HUES6 (cell line): ENCODE results near the gene BLOC1S3.

Experiments
- H3K27ac ChIP-seq: 2 replicates; pipeline ENCODE4 v1.7.0; 2013; ENCODE audit warnings: low read depth, mild to moderate bottlenecking, low read length, inconsistent platforms
- H3K27me3 ChIP-seq: 2 replicates; pipeline ENCODE4 v1.6.1; 2013; ENCODE audit warnings: low read length; ENCODE audit not compliant: control insufficient read depth, insufficient read depth
- H3K36me3 ChIP-seq: 2 replicates; pipeline ENCODE4 v1.6.1; 2013; ENCODE audit warnings: low read length; ENCODE audit not compliant: control insufficient read depth, insufficient read depth
- H3K4me1 ChIP-seq: 2 replicates; pipeline ENCODE4 v1.6.1; 2013; ENCODE audit warnings: low read length; ENCODE audit not compliant: control insufficient read depth, insufficient read depth
- H3K4me3 ChIP-seq: 2 replicates; pipeline ENCODE4 v1.5.1; 2013; ENCODE audit warnings: low read depth, low read length
- H3K9ac ChIP-seq: one replicate; pipeline ENCODE4 v1.6.1; 2013; ENCODE audit warnings: mild to moderate bottlenecking, low read length
- H3K9me3 ChIP-seq: 2 replicates; pipeline ENCODE4 v1.6.1; 2013; ENCODE audit warnings: low read depth, low read length; ENCODE audit not compliant: control insufficient read depth, insufficient read depth

Gene BLOC1S3

DNA sequence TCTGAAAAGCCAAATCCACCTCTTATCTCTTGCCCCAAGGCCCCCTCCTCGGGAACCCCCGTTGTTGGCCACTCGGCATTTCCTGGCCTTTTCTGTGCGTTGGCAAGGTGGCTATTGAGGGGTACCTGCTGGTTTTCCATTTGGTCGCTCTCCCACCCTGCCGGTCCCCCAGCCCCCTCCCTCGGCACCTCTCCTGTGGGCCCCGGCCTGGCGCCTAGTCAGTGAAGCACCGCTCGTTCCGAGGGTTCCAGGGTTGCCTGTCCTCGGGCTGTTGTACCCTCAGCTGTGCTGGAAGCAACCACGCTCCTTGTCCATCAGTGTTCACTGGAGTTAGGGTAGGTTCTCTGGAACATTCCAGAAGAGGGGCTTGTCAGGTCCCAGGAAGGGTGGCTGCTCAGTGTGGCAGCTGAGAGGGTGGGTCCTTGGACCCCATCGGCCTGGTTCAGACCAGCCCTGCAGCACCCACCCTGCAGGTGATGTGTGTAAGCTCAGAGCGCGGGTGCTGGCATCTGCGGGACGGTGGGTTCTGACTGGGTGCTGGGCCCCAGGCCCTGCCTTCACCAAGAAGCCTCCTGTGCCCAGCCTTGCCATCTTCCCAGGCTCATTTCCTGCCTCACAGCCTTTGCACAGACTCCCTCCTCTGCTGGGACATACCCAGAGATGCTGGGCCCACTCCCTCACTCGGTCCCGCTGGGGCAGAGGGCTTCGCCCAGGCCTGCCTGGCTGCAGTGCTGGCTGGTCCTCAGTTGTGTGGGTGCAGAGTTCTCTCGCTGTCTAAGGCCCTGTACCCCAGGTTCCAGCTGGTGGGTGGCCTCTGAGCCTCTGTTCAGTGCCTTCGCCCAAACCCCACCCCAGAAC lies 39.1 kb upstream of the BLOC1S3 start:
- Histone ChIP-seq H3K27ac (peak overlapping the region; percentile 25; the same call in 1 of the 2 replicates), H3K36me3 (peaks cover 27% of the 10 kb centered on the region), H3K9me3 (no peaks in the 10 kb centered on the region), H3K9ac (no peak overlapping the region), H3K4me1 (peaks cover 21% of the 10 kb centered on the region), H3K27me3 (no peaks in the 10 kb centered on the region), H3K4me3 (no peak overlapping the region)

DNA sequence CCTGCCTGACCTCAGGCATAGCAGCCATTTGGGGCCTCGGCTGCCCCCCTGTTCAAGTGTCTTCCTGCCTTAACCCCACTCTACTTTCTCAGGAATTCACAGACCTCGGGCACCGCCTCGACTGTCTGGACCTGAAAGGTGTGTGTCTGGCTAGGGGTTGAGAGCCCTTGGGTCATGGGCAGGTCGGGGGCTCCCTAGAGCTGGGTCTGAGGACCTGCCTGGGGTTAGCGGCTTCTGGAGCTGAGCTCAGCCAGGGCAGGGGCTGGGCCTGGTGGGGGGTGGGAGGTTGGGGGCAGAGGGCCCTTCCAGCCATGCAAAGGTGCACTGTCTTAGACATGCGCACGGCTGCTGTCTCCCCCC lies 38.5 kb upstream of the BLOC1S3 start:
- Histone ChIP-seq H3K4me3 (no peak overlapping the region), H3K36me3 (peaks cover 31% of the 10 kb centered on the region), H3K27ac (no peak overlapping the region), H3K9me3 (no peaks in the 10 kb centered on the region), H3K9ac (no peak overlapping the region), H3K27me3 (no peaks in the 10 kb centered on the region), H3K4me1 (peaks cover 21% of the 10 kb centered on the region)

DNA sequence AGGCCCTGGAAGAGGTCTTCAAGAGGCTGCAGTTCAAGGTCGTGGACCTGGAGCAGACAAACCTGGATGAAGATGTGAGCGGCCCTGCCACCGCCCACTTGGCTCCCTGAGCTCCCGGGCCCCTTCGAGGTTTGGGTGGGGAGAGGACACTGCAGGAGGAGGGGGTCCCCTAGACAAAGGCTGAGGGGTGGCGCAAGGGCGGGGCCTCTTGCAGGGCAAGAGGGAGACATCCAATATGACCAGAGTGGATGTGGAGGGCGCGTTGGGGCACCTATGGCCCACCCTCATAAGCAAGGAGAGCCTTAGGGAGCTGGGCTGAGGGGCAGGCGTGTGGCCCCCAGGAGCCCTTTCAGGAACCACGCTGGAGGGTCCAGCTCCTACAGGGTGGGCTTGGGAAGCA lies 38.1 kb upstream of the BLOC1S3 start:
- H3K27ac ChIP-seq, result no peak overlapping the region
- no peaks in the 10 kb centered on the region for H3K27me3 ChIP-seq
- peaks cover 21% of the 10 kb centered on the region for H3K4me1 ChIP-seq
- no peaks in the 10 kb centered on the region for H3K9me3 ChIP-seq
- peaks cover 35% of the 10 kb centered on the region for H3K36me3 ChIP-seq
- no peak overlapping the region for H3K4me3 ChIP-seq
- H3K9ac ChIP-seq, result no peak overlapping the region

DNA sequence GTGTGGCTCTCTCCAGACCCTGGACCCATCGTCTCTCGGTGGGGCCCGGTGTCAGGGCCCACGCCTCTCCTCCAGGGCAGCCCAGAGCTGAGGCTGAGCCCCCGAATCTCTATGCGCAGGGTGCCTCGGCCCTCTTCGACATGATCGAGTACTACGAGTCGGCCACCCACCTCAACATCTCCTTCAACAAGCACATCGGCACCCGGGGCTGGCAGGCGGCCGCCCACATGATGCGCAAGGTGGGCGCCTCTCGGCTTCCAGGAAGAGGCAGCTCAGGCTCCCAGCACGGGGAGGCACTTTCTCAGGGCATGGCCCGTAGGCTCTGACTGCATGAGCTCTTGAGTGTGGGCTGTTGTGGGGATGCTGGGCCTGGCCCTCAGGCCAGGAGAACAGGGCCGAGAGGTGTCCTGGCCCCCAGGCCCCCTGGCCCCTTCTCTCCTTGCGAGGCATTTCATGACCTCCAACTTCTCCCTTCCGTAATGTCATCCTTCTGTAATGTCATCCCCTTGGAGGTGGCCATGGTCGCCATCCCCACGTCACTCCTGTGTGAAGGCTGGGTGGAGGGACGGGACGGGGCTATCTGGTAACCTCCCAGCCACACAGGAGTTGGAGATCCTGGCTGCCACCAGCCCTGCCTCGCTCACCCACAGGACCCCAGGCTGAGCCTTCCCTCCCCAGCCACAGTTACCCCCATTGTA lies 37.2 kb upstream of the BLOC1S3 start:
- Histone ChIP-seq H3K4me1 (peaks cover 15% of the 10 kb centered on the region), H3K27ac (no peak overlapping the region), H3K27me3 (no peaks in the 10 kb centered on the region), H3K36me3 (peaks cover 40% of the 10 kb centered on the region), H3K4me3 (no peak overlapping the region), H3K9me3 (no peaks in the 10 kb centered on the region), H3K9ac (no peak overlapping the region)

DNA sequence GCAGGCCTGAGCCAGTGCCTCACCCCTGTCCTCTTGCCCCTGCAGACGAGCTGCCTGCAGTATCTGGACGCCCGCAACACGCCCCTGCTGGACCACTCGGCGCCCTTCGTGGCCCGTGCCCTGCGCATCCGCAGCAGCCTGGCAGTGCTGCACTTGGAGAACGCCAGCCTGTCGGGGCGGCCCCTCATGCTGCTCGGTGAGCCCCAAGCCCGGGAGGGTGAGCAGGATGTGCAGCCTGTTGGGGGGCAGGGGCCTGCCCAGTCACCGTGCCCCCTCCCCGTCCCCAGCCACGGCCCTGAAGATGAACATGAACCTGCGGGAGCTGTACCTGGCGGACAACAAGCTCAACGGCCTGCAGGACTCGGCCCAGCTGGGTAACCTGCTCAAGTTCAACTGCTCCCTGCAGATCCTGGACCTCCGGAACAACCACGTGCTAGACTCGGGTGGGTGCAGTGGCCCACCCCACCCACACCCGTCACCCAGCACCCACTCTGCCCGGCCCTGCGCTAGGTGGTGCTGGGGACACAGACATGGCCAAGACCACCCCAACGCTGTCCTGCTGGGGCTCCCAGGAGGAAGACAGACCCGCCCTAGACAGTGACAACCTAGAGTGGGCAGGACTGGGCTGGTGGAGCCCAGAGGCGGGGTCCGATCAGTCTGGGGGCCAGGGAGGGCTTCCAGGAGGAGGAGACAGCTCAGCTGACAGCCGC lies 36.4 kb upstream of the BLOC1S3 start:
- Histone ChIP-seq H3K27me3 (no peaks in the 10 kb centered on the region), H3K4me1 (peaks cover 9% of the 10 kb centered on the region), H3K4me3 (no peak overlapping the region), H3K9me3 (no peaks in the 10 kb centered on the region), H3K27ac (no peak overlapping the region), H3K36me3 (peaks cover 42% of the 10 kb centered on the region), H3K9ac (no peak overlapping the region)

DNA sequence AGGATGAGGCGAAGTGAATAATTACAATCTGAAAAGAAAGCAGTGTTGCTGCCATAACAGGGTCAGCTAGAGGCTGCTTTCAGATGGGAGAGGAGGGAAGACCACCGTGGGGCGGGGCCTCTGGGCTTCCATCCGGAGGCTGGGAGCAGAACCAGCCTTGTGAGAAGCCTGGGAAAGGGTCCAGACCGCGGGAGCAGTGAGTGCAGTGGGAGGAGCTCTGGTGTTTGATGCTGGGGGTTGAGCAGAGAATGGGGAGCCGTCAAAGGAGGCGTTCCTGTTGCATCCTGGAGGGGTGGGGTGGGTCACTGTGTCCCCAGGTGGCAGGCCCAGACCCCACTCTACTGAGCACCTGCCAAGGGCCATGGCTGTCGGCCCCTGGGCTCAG lies 35.9 kb upstream of the BLOC1S3 start:
- H3K27me3 ChIP-seq, result no peaks in the 10 kb centered on the region
- no peaks in the 10 kb centered on the region for H3K9me3 ChIP-seq
- no peak overlapping the region for H3K4me3 ChIP-seq
- peaks cover 42% of the 10 kb centered on the region for H3K36me3 ChIP-seq
- H3K27ac ChIP-seq, result no peak overlapping the region
- H3K4me1 ChIP-seq, result peaks cover 8% of the 10 kb centered on the region
- no peak overlapping the region for H3K9ac ChIP-seq

DNA sequence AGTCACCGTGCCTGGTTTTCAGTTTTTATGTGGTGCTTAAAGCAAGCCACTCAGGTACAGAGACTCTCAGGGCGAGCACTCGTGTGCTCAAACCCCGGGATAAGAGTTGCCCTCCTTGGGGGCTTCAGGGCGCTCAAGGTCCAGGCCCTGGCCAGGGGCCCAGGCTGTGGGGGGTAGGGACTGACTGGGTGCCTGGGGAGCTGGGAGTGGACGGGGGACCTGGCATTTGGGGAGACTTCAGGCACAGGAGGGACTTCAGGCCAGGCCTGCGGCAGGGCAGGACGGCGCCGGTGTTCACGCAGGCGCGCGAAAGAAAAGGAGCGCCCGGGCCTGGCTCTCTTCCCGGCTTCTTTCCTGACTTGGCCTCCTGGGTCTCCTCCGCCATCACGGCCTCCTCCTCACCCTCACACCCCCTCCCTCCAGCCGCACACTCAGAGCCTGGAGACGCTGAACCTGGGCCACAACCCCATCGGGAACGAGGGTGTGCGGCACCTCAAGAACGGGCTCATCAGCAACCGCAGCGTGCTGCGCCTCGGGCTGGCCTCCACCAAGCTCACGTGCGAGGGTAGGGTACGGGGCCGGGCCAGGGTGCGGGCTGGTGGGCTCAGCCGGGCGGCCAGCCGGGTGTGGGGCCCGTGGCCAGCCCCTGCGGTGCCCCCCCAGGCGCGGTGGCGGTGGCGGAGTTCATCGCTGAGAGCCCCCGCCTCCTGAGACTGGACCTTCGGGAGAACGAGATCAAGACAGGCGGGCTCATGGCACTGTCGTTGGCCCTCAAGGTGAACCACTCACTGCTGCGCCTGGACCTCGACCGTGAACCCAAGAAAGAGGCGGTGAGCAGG lies 33.9 kb upstream of the BLOC1S3 start:
- H3K4me1 ChIP-seq, result no peaks in the 10 kb centered on the region
- H3K9me3 ChIP-seq, result no peaks in the 10 kb centered on the region
- no peak overlapping the region for H3K9ac ChIP-seq
- H3K27me3 ChIP-seq, result no peaks in the 10 kb centered on the region
- H3K27ac ChIP-seq, result no peak overlapping the region
- peaks cover 42% of the 10 kb centered on the region for H3K36me3 ChIP-seq
- no peak overlapping the region for H3K4me3 ChIP-seq

DNA sequence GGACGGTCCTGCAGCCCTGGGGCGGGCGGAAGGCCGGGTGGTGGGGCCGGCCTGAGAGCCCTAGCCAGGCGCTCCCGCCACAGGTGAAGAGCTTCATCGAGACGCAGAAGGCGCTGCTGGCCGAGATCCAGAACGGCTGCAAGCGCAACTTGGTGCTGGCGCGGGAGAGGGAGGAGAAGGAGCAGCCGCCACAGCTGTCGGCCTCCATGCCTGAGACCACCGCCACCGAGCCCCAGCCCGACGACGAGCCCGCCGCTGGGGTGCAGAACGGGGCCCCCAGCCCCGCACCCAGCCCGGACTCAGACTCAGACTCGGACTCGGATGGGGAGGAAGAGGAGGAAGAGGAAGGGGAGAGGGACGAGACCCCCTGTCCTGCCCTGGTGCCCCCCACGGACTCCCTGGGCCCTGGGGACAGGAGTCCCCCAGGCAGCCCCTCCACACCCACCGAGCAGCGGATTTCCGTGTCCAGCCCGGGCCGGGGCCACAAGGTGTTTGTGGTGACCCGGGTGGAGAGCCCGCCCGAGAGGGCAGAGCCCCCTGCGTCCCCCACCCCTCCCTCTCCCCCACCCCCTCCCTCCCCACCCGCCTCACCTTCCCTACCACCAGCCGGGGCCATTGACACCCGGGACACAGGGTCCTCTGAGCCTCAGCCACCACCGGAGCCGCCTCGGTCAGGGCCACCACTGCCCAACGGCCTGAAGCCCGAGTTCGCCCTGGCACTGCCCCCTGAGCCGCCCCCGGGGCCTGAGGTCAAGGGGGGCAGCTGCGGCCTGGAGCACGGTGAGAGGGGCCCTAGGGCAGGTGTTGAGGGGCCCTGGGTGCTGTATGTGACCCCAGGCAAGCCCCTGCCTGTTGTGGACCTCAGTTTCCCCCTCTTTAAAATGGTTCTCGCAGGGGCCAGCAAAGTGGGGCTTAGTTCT lies 33.1 kb upstream of the BLOC1S3 start:
- H3K4me1 ChIP-seq, result no peaks in the 10 kb centered on the region
- no peak overlapping the region for H3K4me3 ChIP-seq
- no peak overlapping the region for H3K9ac ChIP-seq
- no peaks in the 10 kb centered on the region for H3K27me3 ChIP-seq
- H3K9me3 ChIP-seq, result no peaks in the 10 kb centered on the region
- peaks cover 42% of the 10 kb centered on the region for H3K36me3 ChIP-seq
- H3K27ac ChIP-seq, result no peak overlapping the region

DNA sequence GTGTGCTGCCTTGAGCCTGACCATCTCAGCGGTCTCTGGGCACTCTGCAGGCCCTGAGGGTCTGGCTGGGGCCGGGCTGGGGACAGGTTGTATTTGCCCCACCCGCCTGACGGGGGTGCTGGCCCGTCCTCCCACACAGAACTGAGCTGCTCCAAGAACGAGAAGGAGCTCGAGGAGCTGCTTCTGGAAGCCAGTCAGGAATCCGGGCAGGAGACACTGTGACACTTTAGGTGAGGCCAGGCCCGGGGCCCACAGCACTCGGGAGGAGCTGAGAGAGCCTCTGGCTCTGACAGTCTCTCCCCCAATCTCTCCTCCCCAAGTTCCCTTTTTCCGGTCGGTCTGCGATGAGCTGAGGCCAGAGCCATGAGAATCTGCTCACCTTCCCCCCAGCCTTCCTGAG lies 32.3 kb upstream of the BLOC1S3 start:
- Histone ChIP-seq H3K36me3 (peaks cover 39% of the 10 kb centered on the region), H3K9me3 (no peaks in the 10 kb centered on the region), H3K4me3 (no peak overlapping the region), H3K27ac (no peak overlapping the region; the same call in 1 of the 2 replicates), H3K27me3 (no peaks in the 10 kb centered on the region), H3K9ac (no peak overlapping the region), H3K4me1 (no peaks in the 10 kb centered on the region)

DNA sequence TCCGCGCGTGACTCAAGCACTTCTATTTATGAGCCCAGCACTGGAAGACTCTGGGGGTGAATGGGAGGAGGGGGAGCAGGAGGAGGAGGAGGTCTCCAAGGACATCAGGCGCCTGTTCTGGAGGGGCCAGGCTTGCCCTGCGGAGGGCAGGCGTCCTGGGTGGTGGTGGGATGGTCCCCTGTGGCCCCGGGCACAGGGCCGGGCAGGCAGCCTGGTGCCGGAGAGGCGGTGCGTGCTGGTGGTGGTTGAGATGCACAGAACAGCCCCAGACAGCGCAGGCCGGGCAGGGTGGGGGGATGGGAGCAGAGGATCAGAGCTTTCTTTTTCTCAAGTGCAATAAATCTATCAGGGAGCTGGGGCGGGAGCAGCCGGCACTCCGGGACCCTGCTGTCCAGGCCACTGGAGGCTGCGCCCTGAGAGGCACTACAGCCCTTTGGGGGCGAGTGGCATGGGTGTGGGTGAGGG lies 31.8 kb upstream of the BLOC1S3 start:
- Histone ChIP-seq H3K27ac (no peak overlapping the region; the same call in 1 of the 2 replicates), H3K36me3 (peaks cover 34% of the 10 kb centered on the region), H3K9me3 (no peaks in the 10 kb centered on the region), H3K27me3 (peaks cover 5% of the 10 kb centered on the region), H3K4me1 (no peaks in the 10 kb centered on the region), H3K9ac (no peak overlapping the region), H3K4me3 (no peak overlapping the region)
